Peyer's patch (tissue), 4 donors: ENCODE results near the gene SMLR1.

Source experiments
- CTCF ChIP-seq, 6 experiments: fragments of 450-650 bp in 4 of 6; fragments of 200-600 bp in 2 of 6; sonication (generic) in 1 of 6; IDR thresholded peaks; one replicate each; pipeline ENCODE4 v1.5.1; 2017 to 2019; ENCODE audit warnings: antibody characterized with exemption in 6 of 6, mild to moderate bottlenecking in 3 of 6, moderate library complexity in 1 of 6
- POLR2A ChIP-seq, 2 donors: fragments of 450-650 bp; IDR thresholded peaks; one replicate each; pipeline ENCODE4 v1.5.1; 2017; ENCODE audit warnings: antibody characterized with exemption in 2 of 2, mild to moderate bottlenecking in 2 of 2, moderate library complexity in 2 of 2

DNA sequence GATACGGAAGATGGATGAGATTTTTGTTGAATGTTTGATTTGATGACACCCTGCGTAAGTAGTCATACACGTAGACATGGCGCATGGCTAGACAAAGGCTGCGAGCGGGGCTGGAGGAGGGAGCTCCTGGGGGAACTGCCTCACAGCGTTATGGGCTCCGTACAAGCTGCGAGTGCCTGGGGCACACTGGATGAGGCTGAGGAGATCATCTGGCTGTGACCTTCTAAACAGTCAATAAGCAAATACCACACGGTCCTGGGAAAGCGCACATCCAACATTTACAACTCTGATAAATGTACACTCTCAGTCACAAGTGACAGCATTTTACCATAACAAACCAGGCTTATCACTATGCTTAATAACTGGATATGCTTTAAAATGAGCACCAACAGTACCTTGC lies 37.1 kb downstream of the SMLR1 start:
- TF ChIP-seq POLR2A (IDR thresholded peaks at IDR 0.05) = no peak
- TF ChIP-seq CTCF (IDR thresholded peaks at IDR 0.05) = no peak
